HCT116 (cell line): ENCODE results near the gene CCSER1. TPM values are rescaled to one million over a fixed set of nuclear protein-coding genes. Genes with fewer than 3 reads are reported as not detected.
A peak's percentile ranks its signal among the peaks of the same experiment; 100 is the strongest.

Experiments
- ATAC-seq: fragments of 200-7000 bp; cut with Tn5 transposase; 2 replicates; pipeline ENCODE4 v1.9.1; 2020; ENCODE audit warnings: mild to moderate bottlenecking, moderate library complexity
- BruUV-seq: library from RNA; stranded (reverse); fragments of 400-500 nt; replicated peaks from 2 replicates; lab custom pipeline; 2021; lab: Mats Ljungman, UMichigan
- CTCF ChIA-PET: fragments of 300-600 bp; sonication (Branson Sonifier 250); formaldehyde crosslinking; loops from one replicate; lab custom pipeline; 2021; ENCODE audit warnings: antibody characterized with exemption; lab: Charles Lee
- POLR2A ChIA-PET: fragments of 300-600, 350-600 bp; sonication (Branson Sonifier 250); formaldehyde crosslinking; loops from one replicate; lab custom pipeline; 2021; ENCODE audit warnings: antibody characterized with exemption; lab: Charles Lee
- RAD21 ChIA-PET, 2 experiments: fragments of 300-600 bp; sonication (Branson Sonifier 250); formaldehyde crosslinking; loops; one replicate each; lab custom pipeline; 2023; ENCODE audit warnings: low total read pairs in 2 of 2; ENCODE audit not compliant: uncharacterized antibody in 2 of 2, unreplicated experiment in 2 of 2, low non-redundant PET in 1 of 2; lab: Charles Lee
- DNase-seq: peaks from one replicate; pipeline ENCODE4 v3.0.0-alpha.2; 2010; ENCODE audit warnings: low read depth, low spot score
- H2AFZ ChIP-seq: fragments of 200-600 bp; shearing (Covaris generic), sonication (generic); 2 replicates; pipeline ENCODE4 v1.6.1; 2017; ENCODE audit warnings: low read depth, mixed run types, mixed read lengths, antibody characterized with exemption, low read length; ENCODE audit not compliant: poor library complexity, severe bottlenecking
- H3K27ac ChIP-seq: 2 replicates; pipeline ENCODE4 v1.5.1; 2012; ENCODE audit warnings: low read depth, low read length
- H3K27me3 ChIP-seq: fragments of 200-600 bp; sonication (generic); 2 replicates; pipeline ENCODE4 v1.6.1; 2016; ENCODE audit warnings: mixed run types, low read length, mixed read lengths; ENCODE audit not compliant: insufficient read depth
- H3K36me3 ChIP-seq, 2 experiments: fragments of 200-500 bp in 1 of 2; fragments of 200-600 bp in 1 of 2; sonication (Bioruptor generic) in 1 of 2; sonication (generic) in 1 of 2; 2 replicates each; pipeline versions ENCODE4 v1.5.1 to v1.6.1; 2014 to 2016; ENCODE audit warnings: low read length in 2 of 2, inconsistent platforms in 1 of 2, mixed read lengths in 1 of 2, mixed run types in 1 of 2; ENCODE audit not compliant: insufficient read depth in 2 of 2, control insufficient read depth in 1 of 2
- H3K4me1 ChIP-seq, 2 experiments: fragments of 200-600 bp in 1 of 2; sonication (generic) in 1 of 2; 2 replicates each; pipeline versions ENCODE4 v1.5.1 to v1.6.1; 2012 to 2017; ENCODE audit warnings: low read length in 2 of 2, inconsistent platforms in 1 of 2, mild to moderate bottlenecking in 1 of 2, mixed read lengths in 1 of 2, mixed run types in 1 of 2, moderate library complexity in 1 of 2; ENCODE audit not compliant: insufficient read depth in 2 of 2, control insufficient read depth in 1 of 2
- H3K4me2 ChIP-seq: fragments of 200-600 bp; sonication (generic); 2 replicates; pipeline ENCODE4 v1.6.1; 2017; ENCODE audit warnings: mixed run types, low read length, mixed read lengths
- H3K4me3 ChIP-seq, 2 experiments: fragments of 200-600 bp in 1 of 2; sonication (generic) in 1 of 2; replicated peaks in 1 of 2; 2 replicates each; pipeline ENCODE4 v1.5.1; 2011 to 2016; ENCODE audit warnings: low read length in 2 of 2, control low read depth in 1 of 2, low read depth in 1 of 2, mild to moderate bottlenecking in 1 of 2, mixed read lengths in 1 of 2, mixed run types in 1 of 2
- H3K79me2 ChIP-seq: fragments of 200-600 bp; sonication (generic); 2 replicates; pipeline ENCODE4 v1.6.1; 2017; ENCODE audit warnings: mild to moderate bottlenecking, mixed run types, low read length, moderate library complexity, mixed read lengths; ENCODE audit not compliant: insufficient read depth
- H3K9ac ChIP-seq: fragments of 200-600 bp; sonication (generic); 2 replicates; pipeline ENCODE4 v1.6.1; 2016; ENCODE audit warnings: low read length, mixed read lengths
- H3K9me2 ChIP-seq: fragments of 200-600 bp; sonication (generic), shearing (Covaris generic); 2 replicates; pipeline ENCODE4 v1.6.1; 2017; ENCODE audit warnings: mixed run types, mild to moderate bottlenecking, moderate library complexity; ENCODE audit not compliant: insufficient read depth
- H3K9me3 ChIP-seq, 2 experiments: fragments of 200-500 bp in 1 of 2; fragments of 200-600 bp in 1 of 2; sonication (Bioruptor generic) in 1 of 2; sonication (generic) in 1 of 2; 2 replicates each; pipeline ENCODE4 v1.6.1; 2014 to 2017; ENCODE audit warnings: low read length in 2 of 2, mixed read lengths in 2 of 2, inconsistent platforms in 1 of 2, low read depth in 1 of 2, mild to moderate bottlenecking in 1 of 2, mixed run types in 1 of 2, moderate library complexity in 1 of 2; ENCODE audit not compliant: control insufficient read depth in 1 of 2, insufficient read depth in 1 of 2
- H4K20me1 ChIP-seq: fragments of 200-600 bp; sonication (generic), shearing (Covaris generic); 2 replicates; pipeline ENCODE4 v1.6.1; 2017; ENCODE audit warnings: mixed run types, mild to moderate bottlenecking, moderate library complexity; ENCODE audit not compliant: insufficient read depth
- POLR2A ChIP-seq: IDR thresholded peaks from 2 replicates; pipeline ENCODE4 v1.7.0; 2011; ENCODE audit warnings: borderline replicate concordance; ENCODE audit not compliant: insufficient read depth, insufficient read length; ENCODE audit errors: extremely low read depth
- RAD21 ChIP-seq: IDR thresholded peaks from 2 replicates; pipeline ENCODE4 v1.6.1; 2012; ENCODE audit warnings: low read depth, mild to moderate bottlenecking
- intact Hi-C: fragments of 100-400 bp; cut with micrococcal nuclease; formaldehyde crosslinking; loops from 2 replicates; pipeline ENCODE4 v1.10.0; 2022
- total RNA-seq: library from RNA; stranded (reverse); gene quantifications from one replicate; pipeline ENCODE4 v1.2.1, GENCODE V29; 2021; ENCODE audit not compliant: unreplicated experiment
- TF ChIP-seq, protein P1 (sequence below), 3 experiments: fragments of 200-600 bp in 1 of 3; sonication (generic) in 1 of 3; IDR thresholded peaks in 2 of 3; conservative IDR thresholded peaks in 1 of 3; 2 replicates each; pipeline ENCODE4 v1.5.1; 2012 to 2017; ENCODE audit warnings: low read depth in 2 of 3, low read length in 2 of 3, antibody characterized with exemption in 1 of 3, borderline replicate concordance in 1 of 3, control low read depth in 1 of 3, mild to moderate bottlenecking in 1 of 3, mixed read lengths in 1 of 3, mixed run types in 1 of 3, moderate library complexity in 1 of 3; ENCODE audit not compliant: insufficient read depth in 1 of 3
- TF ChIP-seq, protein P2 (sequence below): IDR thresholded peaks from 2 replicates; pipeline ENCODE4 v1.6.1; 2012; ENCODE audit warnings: low read depth

Gene CCSER1
- total RNA-seq, 1 experiment from 2014 or later = 6.7 TPM

- Histone ChIP-seq H3K9me3 (no peaks in the 10 kb centered on the region), H4K20me1 (no peaks in the 10 kb centered on the region), H3K9ac (no peak overlapping the region), H3K27ac (no peak overlapping the region), H3K27me3 (no peaks in the 10 kb centered on the region), H3K4me3 (no peak overlapping the region), H3K4me1 (peaks cover 0 to 8% of the 10 kb centered on the region in 2 experiments; a peak in 2 of 4 replicates), H2AFZ (peak overlapping the region; percentile 62), H3K9me2 (no peaks in the 10 kb centered on the region), H3K4me2 (no peak overlapping the region), H3K79me2 (no peaks in the 10 kb centered on the region), H3K36me3 (no peaks in the 10 kb centered on the region)
- CTCF ChIA-PET = interaction anchor here (1.0 to 1.3 kb wide), 2 partner anchors 172 to 174 kb away, joined by 6 to 9 read pairs; no protein-coding TSS in a partner anchor
- intact Hi-C loops = loop anchor here (1.0 kb wide), 1 partner anchor 173 kb away; no protein-coding TSS in a partner anchor
- no peak for DNase-seq
- RAD21 ChIA-PET = no interaction called here
- no TSS peak for BruUV-seq
- POLR2A ChIA-PET = no interaction called here
- peak; percentile 55; the same call in 1 of the 2 replicates for ATAC-seq
- TF ChIP-seq RAD21 (peak; percentile 64), POLR2A (no peak)
- TF ChIP-seq, protein P1, sequence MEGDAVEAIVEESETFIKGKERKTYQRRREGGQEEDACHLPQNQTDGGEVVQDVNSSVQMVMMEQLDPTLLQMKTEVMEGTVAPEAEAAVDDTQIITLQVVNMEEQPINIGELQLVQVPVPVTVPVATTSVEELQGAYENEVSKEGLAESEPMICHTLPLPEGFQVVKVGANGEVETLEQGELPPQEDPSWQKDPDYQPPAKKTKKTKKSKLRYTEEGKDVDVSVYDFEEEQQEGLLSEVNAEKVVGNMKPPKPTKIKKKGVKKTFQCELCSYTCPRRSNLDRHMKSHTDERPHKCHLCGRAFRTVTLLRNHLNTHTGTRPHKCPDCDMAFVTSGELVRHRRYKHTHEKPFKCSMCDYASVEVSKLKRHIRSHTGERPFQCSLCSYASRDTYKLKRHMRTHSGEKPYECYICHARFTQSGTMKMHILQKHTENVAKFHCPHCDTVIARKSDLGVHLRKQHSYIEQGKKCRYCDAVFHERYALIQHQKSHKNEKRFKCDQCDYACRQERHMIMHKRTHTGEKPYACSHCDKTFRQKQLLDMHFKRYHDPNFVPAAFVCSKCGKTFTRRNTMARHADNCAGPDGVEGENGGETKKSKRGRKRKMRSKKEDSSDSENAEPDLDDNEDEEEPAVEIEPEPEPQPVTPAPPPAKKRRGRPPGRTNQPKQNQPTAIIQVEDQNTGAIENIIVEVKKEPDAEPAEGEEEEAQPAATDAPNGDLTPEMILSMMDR (IDR thresholded peaks at IDR 0.05 in 2 of 3, conservative IDR thresholded peaks at IDR 0.05 in 1 of 3; ENCODE audit: borderline replicate concordance in 1 of 3, insufficient read depth in 1 of 3, low read depth in 2 of 3, low read length in 2 of 3) = peak in 2 of 3 experiments; percentile 35 to 40; a peak in 3 of 6 replicates
- TF ChIP-seq, protein P2, sequence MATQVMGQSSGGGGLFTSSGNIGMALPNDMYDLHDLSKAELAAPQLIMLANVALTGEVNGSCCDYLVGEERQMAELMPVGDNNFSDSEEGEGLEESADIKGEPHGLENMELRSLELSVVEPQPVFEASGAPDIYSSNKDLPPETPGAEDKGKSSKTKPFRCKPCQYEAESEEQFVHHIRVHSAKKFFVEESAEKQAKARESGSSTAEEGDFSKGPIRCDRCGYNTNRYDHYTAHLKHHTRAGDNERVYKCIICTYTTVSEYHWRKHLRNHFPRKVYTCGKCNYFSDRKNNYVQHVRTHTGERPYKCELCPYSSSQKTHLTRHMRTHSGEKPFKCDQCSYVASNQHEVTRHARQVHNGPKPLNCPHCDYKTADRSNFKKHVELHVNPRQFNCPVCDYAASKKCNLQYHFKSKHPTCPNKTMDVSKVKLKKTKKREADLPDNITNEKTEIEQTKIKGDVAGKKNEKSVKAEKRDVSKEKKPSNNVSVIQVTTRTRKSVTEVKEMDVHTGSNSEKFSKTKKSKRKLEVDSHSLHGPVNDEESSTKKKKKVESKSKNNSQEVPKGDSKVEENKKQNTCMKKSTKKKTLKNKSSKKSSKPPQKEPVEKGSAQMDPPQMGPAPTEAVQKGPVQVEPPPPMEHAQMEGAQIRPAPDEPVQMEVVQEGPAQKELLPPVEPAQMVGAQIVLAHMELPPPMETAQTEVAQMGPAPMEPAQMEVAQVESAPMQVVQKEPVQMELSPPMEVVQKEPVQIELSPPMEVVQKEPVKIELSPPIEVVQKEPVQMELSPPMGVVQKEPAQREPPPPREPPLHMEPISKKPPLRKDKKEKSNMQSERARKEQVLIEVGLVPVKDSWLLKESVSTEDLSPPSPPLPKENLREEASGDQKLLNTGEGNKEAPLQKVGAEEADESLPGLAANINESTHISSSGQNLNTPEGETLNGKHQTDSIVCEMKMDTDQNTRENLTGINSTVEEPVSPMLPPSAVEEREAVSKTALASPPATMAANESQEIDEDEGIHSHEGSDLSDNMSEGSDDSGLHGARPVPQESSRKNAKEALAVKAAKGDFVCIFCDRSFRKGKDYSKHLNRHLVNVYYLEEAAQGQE = no peak
These were observed 7.2 kb upstream of the CCSER1 start for GRCh38 chr4:90120037-90120436.
